ENCODE measurements around the gene SRSF1.

GRCh38 chr17:58047376-58048150 lies 40.5 kb upstream of the SRSF1 start:
- TF ChIP-seq CTCF (conservative IDR thresholded peaks at IDR 0.05; ENCODE audit: low read length): no peak
- no peak for TF ChIP-seq EZH2phosphoT487 (IDR thresholded peaks at IDR 0.05; ENCODE audit: borderline replicate concordance, low read depth, low read length)
